ENCODE data around the gene XYLT1.

- TF ChIP-seq TOX (CRISPR knock-in tag; IDR thresholded peaks at IDR 0.05; ENCODE audit: borderline replicate concordance) (no peak), ARNTL (CRISPR knock-in tag; IDR thresholded peaks at IDR 0.05; ENCODE audit: borderline replicate concordance, low read depth) (no peak), ISL1 (CRISPR knock-in tag; IDR thresholded peaks at IDR 0.05) (no peak), PATZ1 (CRISPR knock-in tag; IDR thresholded peaks at IDR 0.05; ENCODE audit: borderline replicate concordance) (no peak), ZNF565 (CRISPR knock-in tag; conservative IDR thresholded peaks at IDR 0.05; ENCODE audit: low read depth) (no peak), PPARA (CRISPR knock-in tag; IDR thresholded peaks at IDR 0.05; ENCODE audit: borderline replicate concordance) (no peak), ZFP30 (CRISPR knock-in tag; IDR thresholded peaks at IDR 0.05) (no peak), BACH2 (CRISPR knock-in tag; IDR thresholded peaks at IDR 0.05; ENCODE audit: borderline replicate concordance) (no peak), OSR1 (CRISPR knock-in tag; IDR thresholded peaks at IDR 0.05) (no peak), CREB5 (CRISPR knock-in tag; IDR thresholded peaks at IDR 0.05; ENCODE audit: low read depth) (no peak)
Measured at GRCh38 chr16:17391715-17392114, 79.0 kb downstream of the XYLT1 start.
